GM18858 (cell line): ENCODE measurements around the gene NEU4.
"Not testable (repeated sequence)": the region's sequence is repeated elsewhere in the genome, so short reads cannot be mapped to it uniquely, and the experiment has no call there.

Experiments used
- ATAC-seq: cut with Tn5 transposase; IDR thresholded peaks from one replicate; pipeline ENCODE4 v1.9.1; 2021; ENCODE audit not compliant: unreplicated experiment

NEU4 gene, protein sequence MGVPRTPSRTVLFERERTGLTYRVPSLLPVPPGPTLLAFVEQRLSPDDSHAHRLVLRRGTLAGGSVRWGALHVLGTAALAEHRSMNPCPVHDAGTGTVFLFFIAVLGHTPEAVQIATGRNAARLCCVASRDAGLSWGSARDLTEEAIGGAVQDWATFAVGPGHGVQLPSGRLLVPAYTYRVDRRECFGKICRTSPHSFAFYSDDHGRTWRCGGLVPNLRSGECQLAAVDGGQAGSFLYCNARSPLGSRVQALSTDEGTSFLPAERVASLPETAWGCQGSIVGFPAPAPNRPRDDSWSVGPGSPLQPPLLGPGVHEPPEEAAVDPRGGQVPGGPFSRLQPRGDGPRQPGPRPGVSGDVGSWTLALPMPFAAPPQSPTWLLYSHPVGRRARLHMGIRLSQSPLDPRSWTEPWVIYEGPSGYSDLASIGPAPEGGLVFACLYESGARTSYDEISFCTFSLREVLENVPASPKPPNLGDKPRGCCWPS

GRCh38 chr2:241808721-241809382 is at the start of gene NEU4:
Gene NEU4 (plus strand): TSS chr2:241809193. CDS start chr2:241814485, 5,292 bp downstream.
- no peak for ATAC-seq

GRCh38 chr2:241759893-241760292 is 49.1 kb upstream of the NEU4 start:
- not testable (repeated sequence) for ATAC-seq

- ATAC-seq, result no peak
Observed at GRCh38 chr2:241760301-241760771, 48.7 kb upstream of the NEU4 start.

DNA sequence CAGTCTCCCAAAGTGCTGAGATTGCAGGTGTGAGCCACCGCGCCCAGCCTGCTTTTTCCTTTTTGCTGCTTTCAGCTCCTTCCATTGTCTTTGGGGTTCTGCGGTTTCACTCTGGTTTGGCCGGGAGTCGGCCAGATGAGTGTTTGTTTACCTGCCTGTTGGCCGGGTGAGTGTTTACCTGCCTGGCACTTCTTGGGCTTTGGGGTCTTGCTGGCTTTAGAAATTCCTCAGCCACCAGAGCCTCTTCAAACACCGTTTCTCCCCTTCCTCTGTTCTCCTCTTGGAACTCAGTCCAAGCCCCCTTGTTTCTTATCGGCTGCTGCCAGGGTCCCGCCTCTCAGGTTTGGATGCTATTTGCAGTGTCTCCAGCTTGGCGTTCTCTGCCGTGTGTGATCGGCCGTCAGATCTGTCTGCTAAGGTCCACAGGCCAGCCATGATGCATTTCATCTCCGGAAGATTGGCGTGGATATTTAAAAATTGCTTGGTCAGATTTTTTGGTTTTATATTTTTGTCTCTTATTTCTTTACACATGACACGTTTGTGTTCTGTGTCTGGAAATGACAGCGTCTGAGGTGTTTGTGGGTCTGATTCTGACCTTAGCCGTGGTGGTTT is 46.6 kb upstream of the NEU4 start:
- no peak for ATAC-seq

GRCh38 chr2:241762933-241763369 is 46.0 kb upstream of the NEU4 start:
- ATAC-seq, result no peak

GRCh38 chr2:241763551-241764274 is 45.3 kb upstream of the NEU4 start:
- no peak for ATAC-seq

DNA sequence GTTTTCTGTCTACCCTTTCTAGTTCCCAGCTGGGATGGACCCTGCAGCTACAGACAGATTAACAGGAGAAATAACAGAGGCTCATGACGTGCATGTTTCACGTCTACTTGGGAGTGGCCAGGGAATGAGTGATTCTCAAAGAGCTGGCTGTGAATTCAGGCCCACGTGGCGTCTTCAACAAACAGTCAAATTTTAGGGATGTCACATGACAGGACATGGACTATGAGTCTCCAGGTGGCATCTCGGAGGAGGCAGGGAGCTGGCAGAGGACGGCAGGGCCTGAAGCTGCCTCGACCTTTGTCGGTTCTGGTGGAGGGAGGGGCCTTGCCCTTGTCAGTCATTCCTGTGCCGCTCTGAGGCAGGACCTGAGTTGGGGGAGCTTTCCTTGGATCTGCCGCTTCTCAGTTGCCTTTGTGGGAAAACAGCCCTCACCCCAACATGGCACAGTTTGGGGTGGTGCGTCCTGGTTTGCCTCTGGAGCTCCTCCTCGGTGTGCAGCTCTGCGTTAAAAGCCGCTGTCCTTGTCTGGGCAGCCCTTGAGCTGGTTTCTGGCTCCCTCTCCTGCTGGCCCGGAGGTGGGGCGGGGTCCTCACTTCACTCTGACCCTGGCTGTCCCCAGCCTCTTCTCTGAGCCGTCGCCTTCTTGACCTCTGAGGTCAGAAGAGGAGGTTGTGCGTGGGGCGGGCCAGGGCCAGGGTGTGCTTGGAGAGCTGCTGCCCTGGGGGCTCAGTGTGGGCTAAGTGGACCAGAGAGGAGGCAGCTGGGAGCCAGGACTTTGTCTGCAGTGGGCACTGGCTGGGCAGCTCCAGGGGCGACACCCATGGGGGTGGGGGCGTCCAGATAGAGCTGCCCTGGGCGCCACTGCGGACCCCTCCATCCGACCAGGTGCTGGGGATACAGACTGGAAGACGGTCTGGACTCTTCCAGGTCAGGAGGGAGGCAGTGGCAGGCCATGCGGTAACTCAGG is 44.4 kb upstream of the NEU4 start:
- ATAC-seq, result no peak

- no peak for ATAC-seq
Observed at GRCh38 chr2:241767464-241768250, 41.3 kb upstream of the NEU4 start.

DNA sequence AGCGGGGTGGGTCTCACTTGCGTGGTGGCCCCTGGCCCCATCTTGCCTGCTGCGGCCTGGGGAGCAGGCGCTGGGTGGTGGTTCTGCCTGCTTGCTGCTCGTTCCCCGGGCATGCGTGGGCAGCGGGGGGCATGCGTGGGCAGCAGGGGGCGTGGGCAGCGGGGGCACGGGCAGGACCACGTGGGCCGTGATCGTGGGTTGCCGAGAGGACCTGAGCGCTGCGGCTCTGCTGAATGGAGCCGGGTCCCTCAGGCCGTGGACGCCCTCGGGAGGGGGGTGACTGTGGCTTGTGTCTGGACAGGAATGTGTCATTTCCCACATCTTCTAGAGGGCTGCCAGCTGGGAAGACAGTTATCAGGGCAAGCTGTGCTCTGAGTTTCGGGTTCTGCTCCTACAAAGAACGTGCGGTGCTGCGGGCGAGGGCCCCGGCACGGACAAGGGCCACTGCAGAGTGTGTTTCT is 40.7 kb upstream of the NEU4 start:
- no peak for ATAC-seq

DNA sequence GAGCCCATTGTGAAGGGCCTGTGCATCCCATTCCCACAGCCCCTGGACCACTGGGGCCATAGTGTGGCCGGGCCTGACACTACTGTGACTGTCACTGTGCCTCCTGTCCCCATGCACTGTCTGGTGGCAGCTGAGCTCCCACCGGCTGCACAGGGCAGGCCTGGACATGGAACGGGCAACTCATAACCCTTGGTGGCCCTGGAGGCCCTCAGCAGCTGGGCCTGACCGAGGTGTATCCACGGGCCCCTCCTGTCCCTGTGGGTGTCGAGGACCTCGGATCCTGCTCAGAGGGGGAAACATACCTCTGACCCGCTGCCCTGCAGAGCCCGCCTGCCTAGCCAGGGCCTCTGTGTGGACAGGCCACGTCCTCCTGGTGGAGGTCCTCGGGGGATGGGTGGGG is 40.1 kb upstream of the NEU4 start:
- ATAC-seq, result no peak

- ATAC-seq, result no peak
Observed at GRCh38 chr2:241769819-241770184, 39.2 kb upstream of the NEU4 start.

DNA sequence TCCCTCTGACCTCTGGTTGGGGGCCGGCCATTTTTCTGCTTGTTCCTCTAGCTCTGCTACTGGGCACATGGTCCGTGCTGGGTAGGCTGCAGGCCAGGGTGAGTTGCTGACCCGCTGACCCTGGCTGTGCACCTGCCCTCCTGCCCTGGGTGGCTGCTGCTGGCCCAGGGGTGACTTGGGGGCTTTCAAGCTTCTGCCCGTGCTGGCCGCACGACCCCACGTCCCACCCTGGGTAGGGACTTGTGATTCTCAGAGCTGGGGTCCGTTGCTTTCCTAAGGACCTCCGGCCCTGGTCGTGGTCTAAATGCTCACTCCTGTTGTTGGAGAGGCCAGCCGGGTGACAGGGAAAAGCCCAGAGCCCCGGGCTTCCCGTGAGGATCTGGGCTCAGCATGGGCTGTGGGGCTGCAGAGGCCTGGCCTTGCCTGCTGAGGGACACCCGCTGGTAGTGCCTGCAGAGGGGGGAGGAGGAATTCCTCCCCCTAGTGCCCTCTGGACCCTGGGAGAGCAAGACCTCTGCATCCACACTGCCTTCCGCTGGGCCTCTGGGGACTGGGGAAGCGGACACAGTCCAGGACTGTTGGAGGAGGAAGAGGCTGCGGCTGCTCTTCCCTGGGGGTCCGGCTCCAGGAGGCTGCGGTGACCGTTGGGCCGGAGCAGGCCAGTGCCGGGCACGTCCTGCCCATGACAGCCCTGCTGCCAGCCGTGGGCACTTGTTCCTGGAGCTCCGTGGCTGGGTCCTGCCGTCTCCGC is 38.6 kb upstream of the NEU4 start:
- no peak for ATAC-seq

DNA sequence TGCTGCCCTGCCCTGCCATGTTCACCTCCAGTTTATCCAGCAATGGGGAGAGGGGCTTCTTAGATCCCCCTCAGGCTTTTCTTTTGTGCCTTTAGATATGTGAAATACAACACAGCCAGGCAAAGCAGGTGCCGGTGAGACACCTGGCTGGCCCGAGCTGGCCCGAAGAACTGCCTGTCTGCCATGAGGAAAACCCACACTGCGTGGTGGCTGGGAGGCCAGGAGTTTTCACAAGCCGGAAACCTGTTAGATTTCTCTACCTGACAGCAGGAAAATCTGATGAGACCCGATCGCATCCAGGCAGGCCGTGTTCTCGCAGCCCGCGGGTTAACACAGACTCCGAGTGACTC is 38.1 kb upstream of the NEU4 start:
- no peak for ATAC-seq

DNA sequence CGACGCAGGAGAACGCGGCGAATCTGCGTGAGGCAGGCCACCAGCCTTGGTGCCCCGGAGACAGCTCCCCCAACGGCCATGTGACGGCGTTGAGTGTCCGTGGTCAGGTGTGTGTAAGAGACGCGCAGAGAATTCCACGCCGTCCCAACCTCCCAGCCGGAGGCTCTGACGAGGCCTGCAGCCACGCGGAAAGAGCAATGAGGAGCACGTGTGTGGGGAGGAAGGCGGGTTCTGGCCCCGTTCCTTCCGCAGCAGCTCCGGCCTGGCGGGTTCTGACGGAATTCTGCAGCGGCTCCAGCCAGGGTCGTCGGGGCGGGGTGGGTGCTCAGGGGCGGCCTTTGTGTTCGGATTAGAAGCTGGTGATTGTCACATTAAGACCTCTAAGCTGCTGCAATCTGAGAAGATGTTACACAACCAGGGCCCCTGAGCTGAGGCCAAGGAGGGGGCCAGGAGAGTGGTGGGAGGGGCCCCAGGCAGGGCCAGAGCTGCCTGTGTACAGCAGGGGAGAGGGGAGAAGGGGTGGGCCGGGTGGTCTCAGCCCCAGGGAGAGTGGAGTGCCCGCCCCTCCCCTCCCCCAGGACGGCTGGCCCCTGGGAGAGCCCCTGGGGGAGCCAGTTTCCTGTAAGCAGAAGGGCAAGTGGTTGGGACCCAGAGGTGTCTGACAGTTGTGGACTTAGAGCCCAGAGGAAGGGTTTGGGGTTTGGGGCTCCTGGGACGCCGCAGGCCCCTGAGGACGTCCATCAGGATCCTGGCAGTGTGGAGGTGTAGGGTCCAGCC is 37.5 kb upstream of the NEU4 start:
- no peak for ATAC-seq

DNA sequence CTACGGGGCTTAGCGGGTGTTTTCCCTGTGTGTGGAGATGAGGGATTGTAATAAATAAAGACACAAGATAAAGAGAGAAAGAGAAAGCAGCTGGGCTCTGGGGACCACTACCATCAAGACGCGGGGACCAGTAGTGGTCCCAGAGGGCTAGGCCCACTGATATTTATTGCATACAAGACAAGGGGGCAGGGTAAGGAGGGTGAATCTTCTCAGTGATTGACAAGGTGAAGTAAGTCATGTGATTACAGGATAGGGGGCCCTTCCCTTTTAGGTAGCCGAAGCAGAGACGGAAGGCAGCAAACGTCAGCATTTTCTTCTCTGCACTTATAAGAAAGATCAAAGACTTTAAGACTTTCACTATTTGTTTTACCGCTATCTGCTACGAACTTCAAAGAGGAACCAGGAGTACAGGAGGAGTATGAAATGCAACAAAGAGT is 36.9 kb upstream of the NEU4 start:
- ATAC-seq, result no peak

DNA sequence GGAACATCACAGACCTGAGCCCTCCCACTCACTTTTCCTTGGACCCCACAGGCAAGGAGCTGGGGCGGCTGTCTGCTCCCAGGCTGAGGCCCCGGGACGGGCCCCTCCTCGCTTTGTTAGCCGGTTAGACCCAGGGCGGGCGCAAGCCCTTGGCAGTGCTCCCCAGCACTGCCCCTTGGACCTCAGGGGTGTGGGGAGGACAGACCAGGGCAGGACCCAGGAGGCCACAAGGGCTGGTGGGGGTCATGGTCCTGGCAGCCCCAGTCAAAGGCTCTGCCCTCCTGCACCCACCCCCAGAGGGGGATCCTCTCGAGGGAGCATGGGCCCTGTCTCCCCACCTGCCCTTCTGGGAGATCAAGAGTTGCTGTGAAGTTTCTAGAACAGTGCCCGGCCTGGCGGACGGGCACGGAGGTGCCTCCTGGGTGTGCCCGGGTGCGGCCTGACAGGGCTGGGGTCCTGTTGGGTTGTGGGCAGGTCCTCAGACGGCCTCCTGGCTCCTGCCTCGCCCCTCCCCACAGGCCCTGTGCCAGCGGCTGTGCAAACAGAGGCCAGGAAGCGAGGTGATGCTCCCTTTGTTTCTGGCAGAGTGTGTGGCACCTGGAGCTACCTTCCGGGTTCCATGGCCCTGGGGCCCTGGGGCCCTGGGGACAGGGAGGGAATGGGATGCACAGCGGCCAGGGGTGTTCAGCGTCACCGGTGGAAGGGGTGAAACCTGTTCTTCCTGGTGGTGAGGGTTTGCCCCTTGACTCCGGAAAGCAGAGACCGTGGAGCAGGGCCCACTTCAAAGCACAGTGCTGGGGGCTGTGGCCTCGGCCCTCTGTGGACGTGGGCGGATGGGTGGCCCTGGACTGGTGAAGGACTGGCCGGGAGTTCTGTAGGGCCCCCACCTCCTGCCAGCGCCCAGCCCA is 35.2 kb upstream of the NEU4 start:
- ATAC-seq, result no peak
